HCT116 (cell line): ENCODE measurements around the gene PGC. TPM values are rescaled to one million over a fixed set of nuclear protein-coding genes. Genes with fewer than 3 reads are reported as not detected.

ENCODE experiments used
- ATAC-seq: fragments of 200-7000 bp; cut with Tn5 transposase; 2 replicates; pipeline ENCODE4 v1.9.1; 2020; ENCODE audit warnings: mild to moderate bottlenecking, moderate library complexity
- BruUV-seq: library from RNA; stranded (reverse); fragments of 400-500 nt; replicated peaks from 2 replicates; lab custom pipeline; 2021; lab: Mats Ljungman, UMichigan
- CTCF ChIA-PET: fragments of 300-600 bp; sonication (Branson Sonifier 250); formaldehyde crosslinking; loops from one replicate; lab custom pipeline; 2021; ENCODE audit warnings: antibody characterized with exemption; lab: Charles Lee
- POLR2A ChIA-PET: fragments of 300-600, 350-600 bp; sonication (Branson Sonifier 250); formaldehyde crosslinking; loops from one replicate; lab custom pipeline; 2021; ENCODE audit warnings: antibody characterized with exemption; lab: Charles Lee
- RAD21 ChIA-PET, 2 experiments: fragments of 300-600 bp; sonication (Branson Sonifier 250); formaldehyde crosslinking; loops; one replicate each; lab custom pipeline; 2023; ENCODE audit warnings: low total read pairs in 2 of 2; ENCODE audit not compliant: uncharacterized antibody in 2 of 2, unreplicated experiment in 2 of 2, low non-redundant PET in 1 of 2; lab: Charles Lee
- DNase-seq: peaks from one replicate; pipeline ENCODE4 v3.0.0-alpha.2; 2010; ENCODE audit warnings: low read depth, low spot score
- H2AFZ ChIP-seq: fragments of 200-600 bp; shearing (Covaris generic), sonication (generic); 2 replicates; pipeline ENCODE4 v1.6.1; 2017; ENCODE audit warnings: low read depth, mixed run types, mixed read lengths, antibody characterized with exemption, low read length; ENCODE audit not compliant: poor library complexity, severe bottlenecking
- H3K27ac ChIP-seq: 2 replicates; pipeline ENCODE4 v1.5.1; 2012; ENCODE audit warnings: low read depth, low read length
- H3K27me3 ChIP-seq: fragments of 200-600 bp; sonication (generic); 2 replicates; pipeline ENCODE4 v1.6.1; 2016; ENCODE audit warnings: mixed run types, low read length, mixed read lengths; ENCODE audit not compliant: insufficient read depth
- H3K36me3 ChIP-seq, 2 experiments: fragments of 200-500 bp in 1 of 2; fragments of 200-600 bp in 1 of 2; sonication (Bioruptor generic) in 1 of 2; sonication (generic) in 1 of 2; 2 replicates each; pipeline versions ENCODE4 v1.5.1 to v1.6.1; 2014 to 2016; ENCODE audit warnings: low read length in 2 of 2, inconsistent platforms in 1 of 2, mixed read lengths in 1 of 2, mixed run types in 1 of 2; ENCODE audit not compliant: insufficient read depth in 2 of 2, control insufficient read depth in 1 of 2
- H3K4me1 ChIP-seq, 2 experiments: fragments of 200-600 bp in 1 of 2; sonication (generic) in 1 of 2; 2 replicates each; pipeline versions ENCODE4 v1.5.1 to v1.6.1; 2012 to 2017; ENCODE audit warnings: low read length in 2 of 2, inconsistent platforms in 1 of 2, mild to moderate bottlenecking in 1 of 2, mixed read lengths in 1 of 2, mixed run types in 1 of 2, moderate library complexity in 1 of 2; ENCODE audit not compliant: insufficient read depth in 2 of 2, control insufficient read depth in 1 of 2
- H3K4me2 ChIP-seq: fragments of 200-600 bp; sonication (generic); 2 replicates; pipeline ENCODE4 v1.6.1; 2017; ENCODE audit warnings: mixed run types, low read length, mixed read lengths
- H3K4me3 ChIP-seq, 2 experiments: fragments of 200-600 bp in 1 of 2; sonication (generic) in 1 of 2; replicated peaks in 1 of 2; 2 replicates each; pipeline ENCODE4 v1.5.1; 2011 to 2016; ENCODE audit warnings: low read length in 2 of 2, control low read depth in 1 of 2, low read depth in 1 of 2, mild to moderate bottlenecking in 1 of 2, mixed read lengths in 1 of 2, mixed run types in 1 of 2
- H3K79me2 ChIP-seq: fragments of 200-600 bp; sonication (generic); 2 replicates; pipeline ENCODE4 v1.6.1; 2017; ENCODE audit warnings: mild to moderate bottlenecking, mixed run types, low read length, moderate library complexity, mixed read lengths; ENCODE audit not compliant: insufficient read depth
- H3K9ac ChIP-seq: fragments of 200-600 bp; sonication (generic); 2 replicates; pipeline ENCODE4 v1.6.1; 2016; ENCODE audit warnings: low read length, mixed read lengths
- H3K9me2 ChIP-seq: fragments of 200-600 bp; sonication (generic), shearing (Covaris generic); 2 replicates; pipeline ENCODE4 v1.6.1; 2017; ENCODE audit warnings: mixed run types, mild to moderate bottlenecking, moderate library complexity; ENCODE audit not compliant: insufficient read depth
- H3K9me3 ChIP-seq, 2 experiments: fragments of 200-500 bp in 1 of 2; fragments of 200-600 bp in 1 of 2; sonication (Bioruptor generic) in 1 of 2; sonication (generic) in 1 of 2; 2 replicates each; pipeline ENCODE4 v1.6.1; 2014 to 2017; ENCODE audit warnings: low read length in 2 of 2, mixed read lengths in 2 of 2, inconsistent platforms in 1 of 2, low read depth in 1 of 2, mild to moderate bottlenecking in 1 of 2, mixed run types in 1 of 2, moderate library complexity in 1 of 2; ENCODE audit not compliant: control insufficient read depth in 1 of 2, insufficient read depth in 1 of 2
- H4K20me1 ChIP-seq: fragments of 200-600 bp; sonication (generic), shearing (Covaris generic); 2 replicates; pipeline ENCODE4 v1.6.1; 2017; ENCODE audit warnings: mixed run types, mild to moderate bottlenecking, moderate library complexity; ENCODE audit not compliant: insufficient read depth
- CEBPB ChIP-seq: IDR thresholded peaks from 2 replicates; pipeline ENCODE4 v1.6.1; 2012; ENCODE audit warnings: low read depth
- CTCF ChIP-seq, 3 experiments: fragments of 200-600 bp in 1 of 3; sonication (generic) in 1 of 3; IDR thresholded peaks in 2 of 3; conservative IDR thresholded peaks in 1 of 3; 2 replicates each; pipeline ENCODE4 v1.5.1; 2012 to 2017; ENCODE audit warnings: low read depth in 2 of 3, low read length in 2 of 3, antibody characterized with exemption in 1 of 3, borderline replicate concordance in 1 of 3, control low read depth in 1 of 3, mild to moderate bottlenecking in 1 of 3, mixed read lengths in 1 of 3, mixed run types in 1 of 3, moderate library complexity in 1 of 3; ENCODE audit not compliant: insufficient read depth in 1 of 3
- JUND ChIP-seq: IDR thresholded peaks from 2 replicates; pipeline ENCODE4 v1.6.1; 2012
- POLR2AphosphoS5 ChIP-seq: IDR thresholded peaks from 2 replicates; pipeline ENCODE4 v1.6.1; 2011; ENCODE audit warnings: mild to moderate bottlenecking, low read depth, low read length, moderate library complexity
- RAD21 ChIP-seq: IDR thresholded peaks from 2 replicates; pipeline ENCODE4 v1.6.1; 2012; ENCODE audit warnings: low read depth, mild to moderate bottlenecking
- SIN3A ChIP-seq: IDR thresholded peaks from 2 replicates; pipeline ENCODE4 v1.6.1; 2012; ENCODE audit warnings: low read depth
- intact Hi-C: fragments of 100-400 bp; cut with micrococcal nuclease; formaldehyde crosslinking; loops from 2 replicates; pipeline ENCODE4 v1.10.0; 2022
- total RNA-seq: library from RNA; stranded (reverse); gene quantifications from one replicate; pipeline ENCODE4 v1.2.1, GENCODE V29; 2021; ENCODE audit not compliant: unreplicated experiment

PGC gene
- total RNA-seq, 1 experiment from 2014 or later: 1.2 TPM

GRCh38 chr6:41719436-41720261 lies 27.5 kb downstream of the PGC start:
- no peak for DNase-seq
- RAD21 ChIA-PET: interaction anchor here in 1 of 2 experiments (0.6 kb wide), 1 partner anchor 117 kb away, joined by 3 read pairs; no protein-coding TSS in a partner anchor
- H3K36me3 ChIP-seq: no peaks in the 10 kb centered on the region
- TF ChIP-seq CEBPB (no peak), JUND (no peak), CTCF (IDR thresholded peaks at IDR 0.05 in 2 of 3, conservative IDR thresholded peaks at IDR 0.05 in 1 of 3; ENCODE audit: borderline replicate concordance in 1 of 3, insufficient read depth in 1 of 3, low read depth in 2 of 3, low read length in 2 of 3) (no peak), RAD21 (no peak), POLR2AphosphoS5 (no peak), SIN3A (no peak)
- CTCF ChIA-PET: interaction anchor here (1.5 to 1.6 kb wide), 2 partner anchors 14 to 15 kb away, joined by 5 read pairs; no protein-coding TSS in a partner anchor
- no peaks in the 10 kb centered on the region for H4K20me1 ChIP-seq
- H3K9ac ChIP-seq: no peak overlapping the region
- H3K4me2 ChIP-seq: no peak overlapping the region
- no peaks in the 10 kb centered on the region for H3K27me3 ChIP-seq
- H3K4me1 ChIP-seq: peaks cover 12 to 21% of the 10 kb centered on the region in 2 experiments
- ATAC-seq: no peak
- H3K79me2 ChIP-seq: no peaks in the 10 kb centered on the region
- no peak overlapping the region for H2AFZ ChIP-seq
- no TSS peak for BruUV-seq
- H3K4me3 ChIP-seq: no peak overlapping the region
- intact Hi-C loops: no loop called here
- no peak overlapping the region for H3K27ac ChIP-seq
- POLR2A ChIA-PET: no interaction called here
- H3K9me2 ChIP-seq: no peaks in the 10 kb centered on the region
- no peaks in the 10 kb centered on the region for H3K9me3 ChIP-seq
